Naive thymus-derived CD4-positive, alpha-beta T cell (primary cell): ENCODE data around the gene ZNF232. TPM values are rescaled to one million over a fixed set of nuclear protein-coding genes. Genes with fewer than 3 reads are reported as not detected.

Experiments used
- ATAC-seq: fragments of 150-1000 bp; cut with Tn5 transposase; 2 replicates; pipeline ENCODE4 v1.10.0; 2021; ENCODE audit warnings: mild to moderate bottlenecking, moderate library complexity
- CTCF ChIA-PET: fragments of 350-600 bp; sonication (Branson Sonifier 250); formaldehyde crosslinking; loops from one replicate; lab custom pipeline; 2021; ENCODE audit warnings: antibody characterized with exemption; lab: Charles Lee
- POLR2A ChIA-PET: fragments of 350-600 bp; sonication (Branson Sonifier 250); formaldehyde crosslinking; loops from one replicate; lab custom pipeline; 2021; ENCODE audit warnings: antibody characterized with exemption, inconsistent platforms; lab: Charles Lee
- DNase-seq, 9 donors: peaks; one replicate each; pipeline versions ENCODE4 v3.0.0 to v3.0.0-alpha.2; 2020 to 2022; ENCODE audit warnings: mixed read lengths in 1 of 9
- H3K27ac ChIP-seq: one replicate; pipeline ENCODE4 v1.7.0; 2013; ENCODE audit warnings: mild to moderate bottlenecking, low read depth, low read length, moderate library complexity
- H3K27me3 ChIP-seq, 2 donors: one replicate each; pipeline ENCODE4 v1.7.0; 2013; ENCODE audit warnings: low read length in 2 of 2, mild to moderate bottlenecking in 2 of 2, moderate library complexity in 2 of 2; ENCODE audit not compliant: control insufficient read depth in 2 of 2, insufficient read depth in 2 of 2
- H3K36me3 ChIP-seq, 3 experiments: 1 replicate in 2 of 3; 2 replicates in 1 of 3; pipeline ENCODE4 v1.7.0; 2013; ENCODE audit warnings: low read length in 3 of 3, mild to moderate bottlenecking in 3 of 3, moderate library complexity in 1 of 3; ENCODE audit not compliant: insufficient read depth in 3 of 3, control insufficient read depth in 2 of 3
- H3K4me1 ChIP-seq, 2 donors: one replicate each; pipeline ENCODE4 v1.7.0; 2013; ENCODE audit warnings: low read length in 2 of 2, mild to moderate bottlenecking in 2 of 2, moderate library complexity in 1 of 2; ENCODE audit not compliant: control insufficient read depth in 2 of 2, insufficient read depth in 2 of 2
- H3K4me3 ChIP-seq: 2 replicates; pipeline ENCODE4 v1.7.0; 2013; ENCODE audit warnings: mild to moderate bottlenecking, low read length
- H3K9me3 ChIP-seq, 3 experiments: 1 replicate in 2 of 3; 2 replicates in 1 of 3; pipeline ENCODE4 v1.7.0; 2013; ENCODE audit warnings: low read length in 3 of 3; ENCODE audit not compliant: control insufficient read depth in 2 of 3
- H3K27ac Mint-ChIP-seq, 9 donors: one replicate each; pipeline ENCODE4 v1.8.0; 2020 to 2022; ENCODE audit warnings: mixed read lengths in 9 of 9, mild to moderate bottlenecking in 8 of 9, moderate library complexity in 5 of 9, inconsistent platforms in 2 of 9
- H3K27me3 Mint-ChIP-seq, 5 donors: one replicate each; pipeline ENCODE4 v1.8.0; 2021 to 2022; ENCODE audit warnings: mixed read lengths in 5 of 5, mild to moderate bottlenecking in 1 of 5
- H3K36me3 Mint-ChIP-seq, 5 donors: one replicate each; pipeline ENCODE4 v1.8.0; 2020 to 2022; ENCODE audit warnings: mixed read lengths in 5 of 5, mild to moderate bottlenecking in 3 of 5, inconsistent platforms in 1 of 5
- H3K4me1 Mint-ChIP-seq, 7 donors: one replicate each; pipeline ENCODE4 v1.8.0; 2020 to 2022; ENCODE audit warnings: mixed read lengths in 7 of 7, mild to moderate bottlenecking in 3 of 7, inconsistent platforms in 1 of 7
- H3K4me3 Mint-ChIP-seq, 10 donors: one replicate each; pipeline ENCODE4 v1.8.0; 2020 to 2022; ENCODE audit warnings: mild to moderate bottlenecking in 10 of 10, mixed read lengths in 10 of 10, moderate library complexity in 6 of 10, inconsistent platforms in 2 of 10
- H3K9me3 Mint-ChIP-seq, 11 donors: one replicate each; pipeline ENCODE4 v1.8.0; 2020 to 2022; ENCODE audit warnings: mixed read lengths in 11 of 11, mild to moderate bottlenecking in 4 of 11, inconsistent platforms in 1 of 11, moderate library complexity in 1 of 11
- intact Hi-C, 2 donors: fragments of 100-400 bp; cut with micrococcal nuclease; formaldehyde crosslinking; loops; one replicate each; pipeline ENCODE4 v1.15.1; 2023
- polyA plus RNA-seq, 2 donors: library from polyadenylated mRNA; unstranded; fragments of 300-500 nt; fragmentation: Illumina TruSeq; gene quantifications; one replicate each; pipeline ENCODE4 v1.2.3, GENCODE V29; 2021
- total RNA-seq, 6 experiments: library from RNA in 5 of 6; stranded (reverse) in 5 of 6; gene quantifications; 1 replicate in 5 of 6; 2 replicates in 1 of 6; pipeline ENCODE4 v1.2.3 and lab custom pipeline; 2021 to 2026

The ZNF232 gene
- total and polyA plus RNA-seq, 7 experiments from 2014 or later = 5.1 to 20.3 (median 11.2) TPM

DNA sequence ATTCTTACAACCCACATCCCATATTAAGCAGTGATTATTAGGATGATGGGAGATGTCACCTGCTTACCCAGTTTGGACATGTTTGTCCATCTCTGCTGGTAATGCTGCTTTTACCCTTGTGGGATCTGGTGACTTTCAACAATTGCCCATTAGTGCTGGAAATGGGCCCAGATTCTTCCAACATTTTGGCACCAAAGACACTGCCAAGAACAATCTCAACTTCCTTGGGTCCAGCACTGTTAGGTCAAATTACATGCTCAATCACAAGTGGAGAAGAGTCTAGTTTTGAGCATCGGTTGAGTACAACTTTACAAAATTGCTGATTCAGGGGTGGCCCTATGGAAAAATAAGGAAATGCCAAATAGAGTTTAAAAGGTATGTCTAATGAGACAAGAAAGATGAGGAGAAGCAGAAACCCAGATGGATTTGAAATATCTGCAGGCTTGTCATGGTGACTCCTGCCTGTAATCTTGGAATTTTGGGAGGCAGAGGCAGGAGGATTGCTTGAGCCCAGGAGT lies 46.4 kb downstream of the ZNF232 start:
- CTCF ChIA-PET = no interaction called here
- H3K27me3 ChIP-seq = no peaks in the 10 kb centered on the region
- H3K4me1 Mint-ChIP-seq = peaks cover 0 to 10% (median 7%) of the 10 kb centered on the region in 7 donors
- peaks cover 0 to 7% (median 0%) of the 10 kb centered on the region in 5 donors for H3K36me3 Mint-ChIP-seq
- H3K36me3 ChIP-seq = no peaks in the 10 kb centered on the region
- no peak overlapping the region for H3K4me3 ChIP-seq
- H3K9me3 ChIP-seq = no peaks in the 10 kb centered on the region
- H3K27ac Mint-ChIP-seq = no peak overlapping the region
- no peak for DNase-seq
- intact Hi-C loops = no loop called here
- H3K27ac ChIP-seq = no peak overlapping the region
- H3K4me1 ChIP-seq = peaks cover 0 to 2% of the 10 kb centered on the region in 2 donors
- POLR2A ChIA-PET = no interaction called here
- ATAC-seq = no peak
- H3K4me3 Mint-ChIP-seq = no peak overlapping the region
- no peaks in the 10 kb centered on the region for H3K27me3 Mint-ChIP-seq
- no peaks in the 10 kb centered on the region for H3K9me3 Mint-ChIP-seq

Other genes starting within 250 kb of the ZNF232 start
- 10 to 100 TPM in 2 of 5 experiments, 1 to 10 TPM in 2, under 1 TPM in 1; 0.82 to 37.2 (median 5.9) TPM for gene C17orf107, start 212.3 kb downstream of the ZNF232 start, total RNA-seq
- 1 to 10 TPM in 1 of 2 donors, under 1 TPM in 1; 0.95 to 1.1 TPM for gene C17orf107, start 212.3 kb downstream of the ZNF232 start, polyA plus RNA-seq
- 1 to 10 TPM in 3 of 5 experiments, under 1 TPM in 2; 0.34 to 6.5 (median 1.0) TPM for gene CHRNE, start 208.8 kb downstream of the ZNF232 start, total RNA-seq
- under 1 TPM in 1 of 2 donors, not detected in 1; 0.24 TPM for gene CHRNE, start 208.8 kb downstream of the ZNF232 start, polyA plus RNA-seq
- gene GP1BA, start 179.6 kb downstream of the ZNF232 start, total RNA-seq = 1 to 10 TPM in 1 of 5 experiments, not detected in 4; 1.6 TPM
- gene GP1BA, start 179.6 kb downstream of the ZNF232 start, polyA plus RNA-seq = not detected
- 10 to 100 TPM; 27.0 to 82.6 (median 44.1) TPM for gene SLC25A11, start 171.8 kb downstream of the ZNF232 start, total RNA-seq
- 10 to 100 TPM; 57.8 to 86.8 TPM for gene SLC25A11, start 171.8 kb downstream of the ZNF232 start, polyA plus RNA-seq
- 100 to 1,000 TPM in 4 of 5 experiments, 10 to 100 TPM in 1; 97.3 to 248 (median 148) TPM for gene RNF167, start 171.6 kb downstream of the ZNF232 start, total RNA-seq
- 10 to 100 TPM; 25.3 to 28.0 TPM for gene RNF167, start 171.6 kb downstream of the ZNF232 start, polyA plus RNA-seq
- 1,000 to 10,000 TPM in 1 of 5 experiments, 100 to 1,000 TPM in 4; 430 to 2,132 (median 445) TPM for gene PFN1, start 163.3 kb downstream of the ZNF232 start, total RNA-seq
- gene PFN1, start 163.3 kb downstream of the ZNF232 start, polyA plus RNA-seq = 1,000 to 10,000 TPM; 1,617 to 1,727 TPM
- gene ENO3, start 160.8 kb downstream of the ZNF232 start, total RNA-seq = 10 to 100 TPM; 21.5 to 56.3 (median 31.8) TPM
- gene ENO3, start 160.8 kb downstream of the ZNF232 start, polyA plus RNA-seq = 1 to 10 TPM in 1 of 2 donors, under 1 TPM in 1; 0.87 to 1.8 TPM
- gene SPAG7, start 144.1 kb downstream of the ZNF232 start, total RNA-seq = 10 to 100 TPM; 41.6 to 59.6 (median 42.6) TPM
- gene SPAG7, start 144.1 kb downstream of the ZNF232 start, polyA plus RNA-seq = 100 to 1,000 TPM in 1 of 2 donors, 10 to 100 TPM in 1; 96.9 to 119 TPM
- 10 to 100 TPM; 55.2 to 90.0 (median 64.1) TPM for gene CAMTA2, start 124.2 kb downstream of the ZNF232 start, total RNA-seq
- 10 to 100 TPM in 1 of 2 donors, 1 to 10 TPM in 1; 9.7 to 20.5 TPM for gene CAMTA2, start 124.2 kb downstream of the ZNF232 start, polyA plus RNA-seq
- gene INCA1, start 114.4 kb downstream of the ZNF232 start, total RNA-seq = under 1 TPM in 4 of 5 experiments, not detected in 1; 0.38 to 0.42 (median 0.41) TPM
- not detected for gene INCA1, start 114.4 kb downstream of the ZNF232 start, polyA plus RNA-seq
- 10 to 100 TPM; 11.5 to 46.5 (median 21.0) TPM for gene KIF1C, start 113.9 kb downstream of the ZNF232 start, total RNA-seq
- gene KIF1C, start 113.9 kb downstream of the ZNF232 start, polyA plus RNA-seq = 1 to 10 TPM; 3.0 to 3.4 TPM
- under 1 TPM in 4 of 5 experiments, not detected in 1; 0.16 to 0.44 (median 0.28) TPM for gene SLC52A1, start 76.5 kb downstream of the ZNF232 start, total RNA-seq
- under 1 TPM in 1 of 2 donors, not detected in 1; 0.14 TPM for gene SLC52A1, start 76.5 kb downstream of the ZNF232 start, polyA plus RNA-seq
- gene ZFP3, start 33.4 kb downstream of the ZNF232 start, total RNA-seq = 10 to 100 TPM in 2 of 5 experiments, 1 to 10 TPM in 3; 3.5 to 14.8 (median 5.7) TPM
- gene ZFP3, start 33.4 kb downstream of the ZNF232 start, polyA plus RNA-seq = 1 to 10 TPM; 1.4 to 1.6 TPM
- under 1 TPM in 4 of 5 experiments, not detected in 1; 0.05 to 0.19 (median 0.13) TPM for gene USP6, start 4.2 kb upstream of the ZNF232 start, total RNA-seq
- under 1 TPM in 1 of 2 donors, not detected in 1; 0.06 TPM for gene USP6, start 4.2 kb upstream of the ZNF232 start, polyA plus RNA-seq
- 10 to 100 TPM in 3 of 5 experiments, 1 to 10 TPM in 2; 4.8 to 35.7 (median 11.6) TPM for gene ZNF594, start 80.0 kb upstream of the ZNF232 start, total RNA-seq
- gene ZNF594, start 80.0 kb upstream of the ZNF232 start, polyA plus RNA-seq = 1 to 10 TPM; 2.6 to 4.4 TPM
- 10 to 100 TPM in 1 of 5 experiments, 1 to 10 TPM in 3, not detected in 1; 1.4 to 24.8 (median 1.6) TPM for gene SCIMP, start 123.0 kb upstream of the ZNF232 start, total RNA-seq
- gene SCIMP, start 123.0 kb upstream of the ZNF232 start, polyA plus RNA-seq = under 1 TPM; 0.33 to 0.35 TPM
- 10 to 100 TPM; 37.3 to 58.5 (median 44.6) TPM for gene RABEP1, start 170.4 kb upstream of the ZNF232 start, total RNA-seq
- 10 to 100 TPM; 26.2 to 35.9 TPM for gene RABEP1, start 170.4 kb upstream of the ZNF232 start, polyA plus RNA-seq